ENCODE results near the gene ENTHD1.
"Not testable (repeated sequence)": the region's sequence is repeated elsewhere in the genome, so short reads cannot be mapped to it uniquely, and the experiment has no call there.

The ENTHD1 gene

DNA sequence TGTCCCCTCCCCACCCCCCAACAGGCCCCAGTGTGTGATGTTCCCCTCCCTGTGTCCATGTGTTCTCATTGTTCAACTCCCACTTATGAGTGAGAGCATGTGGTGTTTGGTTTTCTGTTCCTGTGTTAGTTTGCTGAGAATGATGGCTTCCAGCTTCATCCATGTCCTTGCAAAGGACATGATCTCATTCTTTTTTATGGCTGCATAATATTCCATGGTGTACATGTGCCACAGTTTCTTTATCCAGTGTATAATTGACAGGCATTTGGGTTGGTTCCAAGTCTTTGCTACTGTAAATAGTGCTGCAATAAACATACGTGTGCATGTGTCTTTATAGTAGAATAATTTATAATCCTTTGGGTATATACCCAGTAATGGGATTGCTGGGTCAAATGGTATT, 159.5 kb downstream of the ENTHD1 start:
- H3K36me3 ChIP-seq (ENCODE audit: insufficient read depth, low read length); H3K4me3 ChIP-seq (ENCODE audit: low read length); H3K9me3 ChIP-seq (ENCODE audit: low read length); H2AFZ ChIP-seq (ENCODE audit: low read depth, low read length): not testable (repeated sequence)
- Histone ChIP-seq H3K4me1 (ENCODE audit: insufficient read depth, low read length) (peaks cover 15% of the 10 kb centered on the region), H3K27me3 (ENCODE audit: insufficient read depth, low read length) (peaks cover 12% of the 10 kb centered on the region)

DNA sequence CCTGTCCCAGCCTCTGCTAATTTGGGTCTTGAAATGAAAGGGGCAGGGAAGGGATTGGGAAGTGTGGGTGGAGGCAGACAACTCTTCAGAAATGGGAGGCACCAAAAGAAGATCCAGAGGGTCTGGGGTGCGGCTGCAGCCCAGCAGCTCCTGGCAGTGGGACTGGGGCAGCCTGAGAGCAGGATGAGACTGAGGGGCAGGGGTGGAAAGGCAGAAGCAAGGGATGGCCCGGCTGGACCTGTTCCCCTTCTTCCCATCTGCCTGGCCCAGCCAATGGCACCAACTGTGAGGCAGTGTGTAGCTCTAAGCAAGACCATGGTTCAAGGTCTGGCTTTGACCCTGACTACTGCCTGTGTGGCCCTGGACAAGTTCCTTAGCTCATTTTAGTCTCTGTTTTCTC, 160.4 kb downstream of the ENTHD1 start:
- Histone ChIP-seq H3K27me3 (ENCODE audit: insufficient read depth, low read length) (peaks cover 12% of the 10 kb centered on the region), H3K4me3 (ENCODE audit: low read length) (no peak overlapping the region), H3K4me1 (ENCODE audit: insufficient read depth, low read length) (peaks cover 13% of the 10 kb centered on the region), H2AFZ (ENCODE audit: low read depth, low read length) (no peak overlapping the region), H3K36me3 (ENCODE audit: insufficient read depth, low read length) (no peaks in the 10 kb centered on the region), H3K9me3 (ENCODE audit: low read length) (no peaks in the 10 kb centered on the region)

DNA sequence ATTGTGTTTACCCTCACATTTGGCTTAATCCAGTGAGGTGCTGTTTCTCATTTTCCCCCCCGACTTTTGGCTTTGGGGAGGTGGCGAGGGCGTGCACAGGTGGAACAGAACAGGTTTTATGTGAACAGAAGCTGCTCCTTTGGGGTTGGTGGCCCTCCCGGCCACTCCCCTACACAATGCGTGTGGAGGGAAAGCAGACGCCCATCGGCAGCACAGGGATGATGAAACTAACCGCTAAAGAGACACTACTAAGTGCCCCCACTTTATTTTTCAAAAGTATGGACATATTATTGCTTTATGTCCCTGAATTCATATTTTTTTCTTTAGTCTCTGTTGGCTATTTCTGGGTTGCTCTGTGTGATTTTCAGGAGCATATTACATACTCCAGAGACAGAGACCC, 160.9 kb downstream of the ENTHD1 start:
- no peak overlapping the region for H3K4me3 ChIP-seq (ENCODE audit: low read length)
- H2AFZ ChIP-seq (ENCODE audit: low read depth, low read length): no peak overlapping the region
- H3K27me3 ChIP-seq (ENCODE audit: insufficient read depth, low read length): peaks cover 12% of the 10 kb centered on the region
- H3K36me3 ChIP-seq (ENCODE audit: insufficient read depth, low read length): no peaks in the 10 kb centered on the region
- peaks cover 8% of the 10 kb centered on the region for H3K4me1 ChIP-seq (ENCODE audit: insufficient read depth, low read length)
- H3K9me3 ChIP-seq (ENCODE audit: low read length): no peaks in the 10 kb centered on the region

DNA sequence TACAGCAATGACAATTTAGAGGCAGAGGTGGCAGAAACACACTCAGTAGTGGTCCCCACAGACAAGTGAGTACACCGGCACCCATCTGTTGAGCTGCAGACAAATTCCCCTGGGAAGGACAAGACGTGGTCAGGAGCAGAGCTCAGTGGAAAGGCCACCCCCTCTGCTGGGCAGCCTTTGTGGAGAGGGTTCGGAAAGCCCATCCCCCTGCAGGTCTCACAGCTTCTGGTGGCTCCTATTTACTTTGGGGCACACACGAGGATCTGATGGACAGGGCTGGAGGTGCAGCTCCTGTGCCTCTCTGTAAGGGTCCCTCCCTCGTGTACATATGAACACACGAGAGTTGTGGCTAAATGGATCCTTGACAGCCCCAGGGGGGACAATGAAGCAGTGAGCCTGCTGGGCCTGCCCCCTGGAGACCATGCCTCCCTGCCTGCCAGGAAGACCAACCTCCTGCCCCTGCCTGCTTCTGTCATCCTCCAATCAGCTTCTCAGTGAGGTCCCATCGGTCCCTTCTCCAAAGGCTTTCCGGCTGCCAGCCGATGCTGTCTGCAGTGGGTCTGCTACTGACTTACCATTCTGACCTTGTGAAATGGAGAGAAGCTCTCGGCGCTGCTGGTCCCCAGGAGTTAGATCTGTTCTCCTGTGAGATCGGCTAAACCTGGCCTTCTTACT, 161.5 kb downstream of the ENTHD1 start:
- H3K36me3 ChIP-seq (ENCODE audit: insufficient read depth, low read length): no peaks in the 10 kb centered on the region
- H3K4me3 ChIP-seq (ENCODE audit: low read length): no peak overlapping the region
- peaks cover 1% of the 10 kb centered on the region for H3K4me1 ChIP-seq (ENCODE audit: insufficient read depth, low read length)
- peaks cover 12% of the 10 kb centered on the region for H3K27me3 ChIP-seq (ENCODE audit: insufficient read depth, low read length)
- H3K9me3 ChIP-seq (ENCODE audit: low read length): no peaks in the 10 kb centered on the region
- no peak overlapping the region for H2AFZ ChIP-seq (ENCODE audit: low read depth, low read length)

DNA sequence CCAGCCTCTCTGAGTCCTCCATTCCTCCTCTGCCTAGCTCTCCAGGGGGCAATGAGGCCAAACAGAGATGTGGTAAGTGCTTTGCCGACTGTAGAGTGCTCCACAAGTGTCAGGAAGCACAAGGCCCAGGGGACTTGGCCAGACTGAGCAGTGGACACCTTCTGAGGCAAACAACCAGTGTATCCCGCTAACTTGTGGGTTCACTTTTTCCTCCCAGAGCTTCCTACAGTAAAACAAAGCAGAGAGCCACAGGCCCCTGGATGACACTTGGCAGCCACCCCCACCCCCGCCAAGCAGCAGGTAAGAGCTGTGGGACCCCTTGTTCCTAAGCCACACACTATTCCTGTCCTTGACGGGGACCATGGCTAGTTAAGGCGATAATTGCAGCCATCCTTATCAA, 162.1 kb downstream of the ENTHD1 start:
- no peak overlapping the region for H3K4me3 ChIP-seq (ENCODE audit: low read length)
- H3K27me3 ChIP-seq (ENCODE audit: insufficient read depth, low read length): peaks cover 14% of the 10 kb centered on the region

DNA sequence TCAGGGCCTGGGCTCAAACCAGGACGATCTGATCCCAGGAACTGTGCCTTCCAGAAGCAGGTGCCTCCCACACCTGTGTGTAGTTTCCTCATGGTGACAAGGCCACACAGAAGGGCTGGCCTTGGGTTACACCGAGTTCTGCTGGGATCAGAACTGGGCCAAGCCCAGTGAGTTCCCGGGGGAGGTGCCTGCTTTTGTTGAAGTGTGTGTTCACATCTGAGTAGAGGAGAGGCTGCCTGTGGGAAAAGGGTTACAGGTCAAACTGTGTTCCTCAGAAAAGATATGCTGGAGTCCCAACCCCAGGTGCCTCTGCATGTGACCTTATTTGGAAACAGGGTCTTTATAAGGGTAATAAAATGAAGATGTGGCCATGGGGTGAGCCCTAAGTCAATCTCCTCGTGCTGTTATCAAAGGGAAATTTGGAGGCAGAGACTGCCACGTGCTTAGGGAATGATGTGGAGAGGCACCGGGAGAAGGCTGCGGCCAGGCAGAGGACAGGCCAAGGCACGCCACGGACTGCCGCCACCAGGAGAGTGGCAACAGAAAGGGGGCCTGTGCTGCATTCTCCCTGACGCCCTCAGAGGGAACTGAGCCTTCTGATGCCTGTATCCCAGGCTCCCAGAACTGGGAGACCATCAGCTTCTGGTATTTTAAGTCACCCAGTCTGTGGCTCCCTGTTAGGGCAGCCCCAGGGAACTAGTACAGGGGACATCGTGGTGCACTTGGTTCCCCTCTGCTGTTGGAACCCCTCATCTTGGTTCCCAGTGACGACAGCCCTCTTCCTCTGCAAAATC, 164.2 kb downstream of the ENTHD1 start:
- H3K9me3 ChIP-seq (ENCODE audit: low read length): no peaks in the 10 kb centered on the region
- H3K4me1 ChIP-seq (ENCODE audit: insufficient read depth, low read length): no peaks in the 10 kb centered on the region
- H3K36me3 ChIP-seq (ENCODE audit: insufficient read depth, low read length): no peaks in the 10 kb centered on the region
- H3K4me3 ChIP-seq (ENCODE audit: low read length): no peak overlapping the region
- peaks cover 20% of the 10 kb centered on the region for H3K27me3 ChIP-seq (ENCODE audit: insufficient read depth, low read length)
- H2AFZ ChIP-seq (ENCODE audit: low read depth, low read length): no peak overlapping the region

More for the DNA sequence above, 162.1 kb downstream of the ENTHD1 start:
- no peaks in the 10 kb centered on the region for H3K36me3 ChIP-seq (ENCODE audit: insufficient read depth, low read length)
- no peak overlapping the region for H2AFZ ChIP-seq (ENCODE audit: low read depth, low read length)
- no peaks in the 10 kb centered on the region for H3K4me1 ChIP-seq (ENCODE audit: insufficient read depth, low read length)
- no peaks in the 10 kb centered on the region for H3K9me3 ChIP-seq (ENCODE audit: low read length)

DNA sequence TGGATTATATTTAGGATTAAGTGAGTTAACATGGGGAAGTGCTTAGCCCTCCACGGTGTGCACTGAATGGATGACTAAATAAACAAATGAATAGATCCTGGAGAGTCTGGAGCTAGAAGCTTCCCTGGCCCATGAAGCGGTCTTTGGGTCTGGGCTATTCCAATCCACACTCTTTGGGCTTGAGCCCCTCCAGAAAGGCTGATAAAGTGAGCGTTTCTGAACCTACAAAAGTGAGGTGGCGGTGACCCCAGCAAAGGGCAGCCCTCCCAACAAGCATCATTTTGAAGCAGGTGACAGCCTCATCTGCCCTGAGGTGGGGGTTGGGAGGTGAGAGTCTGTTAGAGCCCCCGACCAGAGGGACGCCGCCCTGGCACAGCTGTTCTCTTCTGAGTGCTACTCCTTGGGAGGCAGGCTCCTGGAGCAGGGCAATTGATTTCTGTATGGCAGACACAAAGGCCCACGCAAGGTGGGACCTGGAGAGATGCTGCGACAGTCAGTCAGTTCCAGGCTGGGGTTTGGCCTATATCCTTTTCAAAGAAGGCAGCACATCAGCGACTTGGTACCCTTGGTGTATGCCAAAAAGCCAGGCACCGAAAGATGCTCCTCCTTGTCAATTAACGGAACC, 165.2 kb downstream of the ENTHD1 start:
- no peaks in the 10 kb centered on the region for H3K9me3 ChIP-seq (ENCODE audit: low read length)
- H3K27me3 ChIP-seq (ENCODE audit: insufficient read depth, low read length): peaks cover 19% of the 10 kb centered on the region
- H3K36me3 ChIP-seq (ENCODE audit: insufficient read depth, low read length): no peaks in the 10 kb centered on the region
- H3K4me1 ChIP-seq (ENCODE audit: insufficient read depth, low read length): no peaks in the 10 kb centered on the region
- no peak overlapping the region for H3K4me3 ChIP-seq (ENCODE audit: low read length)
- no peak overlapping the region for H2AFZ ChIP-seq (ENCODE audit: low read depth, low read length)

DNA sequence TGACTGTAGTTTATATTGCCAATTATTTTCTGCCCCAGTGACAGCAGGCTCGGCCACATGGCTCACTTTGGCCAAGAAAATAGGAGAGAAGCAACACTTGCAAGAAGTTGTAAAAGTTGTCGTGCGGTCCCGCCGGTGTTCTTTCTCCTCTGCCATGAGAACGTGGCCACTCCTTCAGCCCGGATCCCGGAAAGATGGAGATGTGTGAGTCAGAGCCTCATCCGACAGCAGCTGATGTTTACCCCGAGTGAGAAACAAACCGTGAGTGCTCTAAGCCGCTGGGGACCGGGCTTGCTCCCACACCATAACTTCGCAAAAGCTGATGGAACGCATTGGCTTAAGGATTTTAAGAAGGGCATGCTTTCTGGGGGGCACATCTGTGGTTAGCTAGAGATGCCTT, 166.0 kb downstream of the ENTHD1 start:
- H3K4me1 ChIP-seq (ENCODE audit: insufficient read depth, low read length): no peaks in the 10 kb centered on the region
- peaks cover 16% of the 10 kb centered on the region for H3K27me3 ChIP-seq (ENCODE audit: insufficient read depth, low read length)
- no peak overlapping the region for H2AFZ ChIP-seq (ENCODE audit: low read depth, low read length)
- no peaks in the 10 kb centered on the region for H3K9me3 ChIP-seq (ENCODE audit: low read length)
- H3K36me3 ChIP-seq (ENCODE audit: insufficient read depth, low read length): no peaks in the 10 kb centered on the region
- no peak overlapping the region for H3K4me3 ChIP-seq (ENCODE audit: low read length)

DNA sequence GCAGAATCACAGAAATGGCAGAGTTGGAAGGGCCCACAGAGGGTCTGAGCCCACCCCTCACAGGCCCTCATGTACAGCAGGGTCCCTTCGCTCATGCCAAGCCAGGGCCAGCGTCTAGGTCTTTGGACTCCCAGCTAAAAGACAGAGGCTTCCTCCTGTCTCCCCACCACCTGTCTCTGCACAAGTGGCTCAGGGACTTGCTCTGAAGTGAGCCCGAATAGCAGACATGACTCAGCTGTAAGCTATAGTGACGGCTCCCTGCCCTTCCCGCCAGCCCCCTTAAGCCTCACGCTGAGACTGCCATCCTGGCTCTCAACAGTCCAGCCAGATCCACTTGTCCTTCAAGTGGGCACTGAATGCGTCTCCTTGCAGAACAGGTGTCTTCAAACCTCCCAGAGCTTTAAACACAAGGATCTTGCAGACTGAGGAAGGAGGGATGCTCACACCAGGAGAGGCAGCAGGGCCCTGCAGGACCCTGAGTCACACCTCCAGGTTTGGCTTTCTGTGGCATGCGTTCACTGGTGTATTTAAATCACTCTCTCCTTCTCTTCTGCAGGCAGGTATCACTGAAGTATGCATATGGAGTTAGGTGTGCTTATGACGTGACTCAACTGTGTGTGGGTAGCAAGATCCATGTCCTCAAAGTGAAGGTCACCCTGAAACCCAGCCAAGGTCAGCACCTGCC, 168.1 kb downstream of the ENTHD1 start:
- H3K4me1 ChIP-seq (ENCODE audit: insufficient read depth, low read length): peaks cover 11% of the 10 kb centered on the region
- no peaks in the 10 kb centered on the region for H3K36me3 ChIP-seq (ENCODE audit: insufficient read depth, low read length)
- no peaks in the 10 kb centered on the region for H3K9me3 ChIP-seq (ENCODE audit: low read length)
- no peak overlapping the region for H2AFZ ChIP-seq (ENCODE audit: low read depth, low read length)
- peaks cover 8% of the 10 kb centered on the region for H3K27me3 ChIP-seq (ENCODE audit: insufficient read depth, low read length)
- H3K4me3 ChIP-seq (ENCODE audit: low read length): no peak overlapping the region

DNA sequence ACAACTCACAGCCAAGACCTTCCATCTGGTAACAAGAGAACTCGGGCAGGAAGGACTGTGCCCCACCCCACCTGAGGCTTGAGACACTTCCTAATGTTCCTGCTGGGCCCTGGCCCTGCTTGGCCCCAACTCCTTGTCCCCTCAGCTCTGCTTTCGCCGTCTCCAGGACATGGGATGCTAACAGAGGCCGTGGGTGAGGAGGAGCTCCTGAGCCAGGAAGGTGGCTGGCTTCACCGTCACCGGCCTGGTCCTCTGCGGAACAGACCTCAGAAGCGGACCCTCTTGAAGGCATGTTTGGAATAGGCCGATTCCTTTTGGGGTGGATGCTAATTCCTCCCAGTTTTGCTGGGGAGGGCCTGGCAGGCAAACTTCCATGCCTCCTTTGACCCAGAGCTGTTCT, 168.7 kb downstream of the ENTHD1 start:
- no peak overlapping the region for H2AFZ ChIP-seq (ENCODE audit: low read depth, low read length)
- no peak overlapping the region for H3K4me3 ChIP-seq (ENCODE audit: low read length)
- H3K9me3 ChIP-seq (ENCODE audit: low read length): no peaks in the 10 kb centered on the region
- peaks cover 17% of the 10 kb centered on the region for H3K4me1 ChIP-seq (ENCODE audit: insufficient read depth, low read length)
- H3K27me3 ChIP-seq (ENCODE audit: insufficient read depth, low read length): peaks cover 8% of the 10 kb centered on the region
- no peaks in the 10 kb centered on the region for H3K36me3 ChIP-seq (ENCODE audit: insufficient read depth, low read length)

DNA sequence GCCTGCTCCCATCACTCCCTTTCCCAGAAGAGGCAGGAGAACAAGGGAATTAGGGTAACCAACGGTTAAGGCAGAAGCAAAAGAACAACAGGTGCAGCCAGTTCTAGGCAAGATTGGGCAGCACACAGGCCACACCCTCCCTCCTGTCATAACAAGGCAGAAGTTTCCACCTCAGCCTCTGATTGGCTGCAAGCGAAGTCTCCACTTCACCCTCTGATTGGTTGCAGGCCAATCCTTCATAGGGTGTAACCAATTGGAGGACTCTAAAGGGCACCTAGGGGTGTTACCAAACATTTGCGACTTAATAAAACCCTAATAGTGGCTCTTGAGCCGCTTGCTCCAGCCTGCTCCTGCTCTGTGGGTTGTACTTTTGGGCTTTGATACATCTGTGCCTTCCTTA, 169.2 kb downstream of the ENTHD1 start:
- H3K4me1 ChIP-seq (ENCODE audit: insufficient read depth, low read length): peaks cover 20% of the 10 kb centered on the region
- H3K4me3 ChIP-seq (ENCODE audit: low read length): no peak overlapping the region
- no peaks in the 10 kb centered on the region for H3K9me3 ChIP-seq (ENCODE audit: low read length)
- H2AFZ ChIP-seq (ENCODE audit: low read depth, low read length): no peak overlapping the region
- H3K27me3 ChIP-seq (ENCODE audit: insufficient read depth, low read length): peaks cover 8% of the 10 kb centered on the region
- H3K36me3 ChIP-seq (ENCODE audit: insufficient read depth, low read length): no peaks in the 10 kb centered on the region

DNA sequence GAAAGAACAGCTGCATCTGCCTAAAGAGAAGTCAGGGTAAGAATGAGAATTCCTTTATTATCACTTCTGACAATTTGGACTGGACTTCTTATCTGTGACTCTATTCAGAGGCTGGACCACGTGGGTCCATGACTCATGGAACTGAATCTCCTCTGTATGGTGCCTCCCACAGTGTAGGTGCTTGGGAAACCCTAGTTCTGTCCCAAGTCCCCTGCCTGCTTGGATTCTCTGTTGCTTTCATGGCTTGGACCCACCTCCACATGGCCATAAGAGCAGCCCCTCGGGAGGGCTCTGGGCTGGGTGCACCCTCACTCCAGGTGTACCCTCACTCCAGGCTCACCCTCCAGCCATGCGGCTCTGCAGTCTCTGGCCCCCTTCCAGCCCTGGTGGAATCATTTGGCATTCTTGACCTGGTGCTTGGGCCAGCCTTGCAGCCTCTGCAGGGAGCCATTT, 169.6 kb downstream of the ENTHD1 start:
- no peak overlapping the region for H2AFZ ChIP-seq (ENCODE audit: low read depth, low read length)
- peaks cover 8% of the 10 kb centered on the region for H3K27me3 ChIP-seq (ENCODE audit: insufficient read depth, low read length)
- H3K9me3 ChIP-seq (ENCODE audit: low read length): no peaks in the 10 kb centered on the region
- peaks cover 20% of the 10 kb centered on the region for H3K4me1 ChIP-seq (ENCODE audit: insufficient read depth, low read length)
- H3K4me3 ChIP-seq (ENCODE audit: low read length): no peak overlapping the region
- H3K36me3 ChIP-seq (ENCODE audit: insufficient read depth, low read length): no peaks in the 10 kb centered on the region

DNA sequence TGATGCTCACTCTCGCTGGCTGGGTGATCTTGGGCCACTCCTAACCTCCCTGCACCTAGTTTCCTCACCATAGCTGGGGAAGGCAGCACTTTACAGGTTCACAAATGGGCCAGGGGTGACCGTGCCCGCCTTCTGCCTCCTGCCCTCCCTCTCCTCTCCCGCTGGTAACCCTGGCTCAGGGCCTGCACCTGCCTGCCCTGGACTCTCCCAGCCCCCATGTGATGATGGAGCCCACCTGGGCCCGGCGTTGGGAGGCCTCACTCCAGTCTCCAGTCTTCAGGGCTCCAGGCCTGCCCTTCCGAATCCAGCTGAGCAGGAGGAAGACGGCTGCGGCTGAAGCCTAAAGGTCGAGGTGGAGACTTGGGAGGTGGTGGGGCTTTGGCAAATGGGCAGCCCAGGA, 170.1 kb downstream of the ENTHD1 start:
- Histone ChIP-seq H3K9me3 (ENCODE audit: low read length) (no peaks in the 10 kb centered on the region), H3K4me1 (ENCODE audit: insufficient read depth, low read length) (peaks cover 20% of the 10 kb centered on the region), H3K27me3 (ENCODE audit: insufficient read depth, low read length) (peaks cover 8% of the 10 kb centered on the region), H3K4me3 (ENCODE audit: low read length) (no peak overlapping the region), H3K36me3 (ENCODE audit: insufficient read depth, low read length) (no peaks in the 10 kb centered on the region), H2AFZ (ENCODE audit: low read depth, low read length) (no peak overlapping the region)

All from neuron (in vitro differentiated cells).